Activated CD4-positive, alpha-beta T cell treated with anti-CD3 and anti-CD28 coated beads for 4 hours (primary cell): Measurements from ENCODE around the gene ATP2B2.

ENCODE experiments used
- DNase-seq, 2 donors: peaks; one replicate each; pipeline ENCODE4 v3.0.0-alpha.2; 2020

Gene ATP2B2

DNA sequence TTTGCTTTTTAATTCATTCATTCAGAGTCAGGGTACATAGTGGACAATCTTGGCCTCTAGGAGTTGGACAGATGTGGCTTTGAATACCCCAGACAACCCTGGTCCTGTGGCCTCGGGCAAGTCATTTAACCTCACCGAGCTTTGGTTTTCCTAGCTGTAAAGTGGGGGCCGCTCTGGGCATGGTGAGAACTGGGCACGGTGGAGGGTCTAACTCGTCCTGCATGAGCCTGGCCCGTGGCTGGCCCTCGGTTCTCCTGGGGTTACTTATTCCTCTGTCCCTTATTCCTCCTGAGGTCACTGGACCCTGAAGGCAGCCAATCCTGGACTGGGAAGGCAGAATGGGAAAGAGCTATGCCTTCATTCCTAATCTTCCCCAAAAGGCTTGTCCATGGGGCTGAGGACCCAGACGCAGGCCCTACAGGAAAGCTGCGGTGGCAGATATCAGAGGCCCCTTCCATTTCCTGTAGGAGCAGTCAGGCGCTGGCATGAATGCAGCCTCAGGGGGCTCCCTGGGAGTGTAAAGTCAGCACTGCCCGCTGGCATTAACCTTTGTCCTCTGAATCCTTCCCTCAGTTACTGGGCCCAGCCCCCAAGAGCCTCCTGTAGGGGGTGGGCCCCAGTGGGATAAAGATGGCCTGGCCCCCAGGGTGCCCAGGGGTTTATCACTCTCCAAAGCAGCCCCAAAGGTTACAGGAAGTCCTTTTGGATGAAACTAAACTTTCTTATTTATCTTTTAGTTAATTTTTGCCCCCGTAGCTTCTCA, 166.6 kb downstream of the ATP2B2 start:
- no peak for DNase-seq

DNA sequence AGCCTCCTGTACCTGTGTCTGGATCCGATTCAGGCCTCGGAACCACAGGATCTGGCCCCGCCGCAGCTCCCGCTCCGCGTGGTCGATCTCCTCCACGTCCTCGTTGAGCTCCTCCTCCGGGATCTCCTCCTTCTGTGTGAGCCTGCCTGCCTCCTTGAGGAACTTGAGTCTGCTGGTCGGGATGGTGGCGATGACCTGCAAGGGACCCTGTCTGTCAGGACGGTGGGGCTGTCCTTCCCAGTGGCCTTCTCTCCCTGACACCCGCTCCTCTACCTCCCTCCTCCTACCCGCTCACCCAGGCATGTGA, 167.3 kb downstream of the ATP2B2 start:
- DNase-seq: no peak

DNA sequence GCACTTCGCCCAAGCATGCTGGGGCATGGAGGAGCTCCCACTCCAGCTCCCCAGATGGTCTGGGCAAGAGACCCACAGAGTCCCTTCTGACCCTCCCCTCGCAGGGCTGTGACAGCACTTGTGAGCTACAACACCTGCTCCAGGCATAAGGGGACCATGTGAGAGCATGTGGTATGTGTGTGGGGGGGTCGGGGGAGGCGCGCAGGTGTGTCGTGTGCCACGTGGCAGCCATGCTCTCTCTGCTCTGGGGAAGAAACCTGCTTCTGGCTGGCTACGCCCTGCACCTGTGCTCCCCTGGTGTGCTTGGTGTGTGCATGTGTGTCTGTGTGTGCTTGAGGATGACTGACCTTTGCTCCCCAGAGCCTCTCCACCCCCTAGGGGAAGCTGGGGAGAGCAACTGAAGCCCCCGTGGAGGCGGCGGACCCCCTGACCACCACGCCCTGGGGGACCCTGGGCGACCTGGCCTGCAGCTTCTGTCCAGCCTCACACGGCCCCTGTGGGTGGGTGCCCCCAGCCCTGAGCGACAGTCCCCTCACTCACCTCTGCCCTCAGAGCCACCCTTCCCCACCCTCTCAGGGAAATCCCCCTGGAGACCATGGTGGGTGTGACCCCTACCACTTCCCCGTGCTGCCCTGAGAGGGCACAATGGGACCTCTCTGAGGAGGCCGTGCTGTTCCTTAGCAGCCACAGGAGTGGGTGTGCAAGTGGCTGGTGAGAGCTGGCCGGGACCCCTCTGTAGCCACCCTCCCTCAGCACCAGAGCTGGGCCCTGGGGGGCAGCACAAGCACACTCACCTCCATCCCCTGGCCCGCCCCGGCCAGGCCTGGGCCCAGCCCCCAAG, 167.8 kb downstream of the ATP2B2 start:
- DNase-seq: no peak

DNA sequence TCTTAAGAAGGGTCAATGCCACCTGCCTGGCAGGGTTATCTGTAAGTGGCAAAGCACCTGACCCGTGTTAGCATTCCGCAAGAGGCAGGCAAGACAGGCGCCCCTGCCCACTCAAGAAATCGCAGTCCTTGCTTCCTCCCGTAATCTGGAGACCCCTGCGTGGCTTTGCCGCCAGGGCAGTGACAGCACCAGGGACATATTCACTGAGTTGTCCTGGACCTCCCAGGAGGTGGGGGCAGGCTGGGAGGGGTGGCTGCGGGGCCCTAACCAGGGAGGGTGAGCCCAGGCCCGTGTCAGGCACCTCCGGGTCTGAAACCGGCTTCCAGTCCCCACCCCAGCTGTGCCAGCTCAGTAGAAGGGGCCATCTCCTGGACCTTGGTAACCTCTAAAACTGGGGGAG, 168.6 kb downstream of the ATP2B2 start:
- DNase-seq: no peak

DNA sequence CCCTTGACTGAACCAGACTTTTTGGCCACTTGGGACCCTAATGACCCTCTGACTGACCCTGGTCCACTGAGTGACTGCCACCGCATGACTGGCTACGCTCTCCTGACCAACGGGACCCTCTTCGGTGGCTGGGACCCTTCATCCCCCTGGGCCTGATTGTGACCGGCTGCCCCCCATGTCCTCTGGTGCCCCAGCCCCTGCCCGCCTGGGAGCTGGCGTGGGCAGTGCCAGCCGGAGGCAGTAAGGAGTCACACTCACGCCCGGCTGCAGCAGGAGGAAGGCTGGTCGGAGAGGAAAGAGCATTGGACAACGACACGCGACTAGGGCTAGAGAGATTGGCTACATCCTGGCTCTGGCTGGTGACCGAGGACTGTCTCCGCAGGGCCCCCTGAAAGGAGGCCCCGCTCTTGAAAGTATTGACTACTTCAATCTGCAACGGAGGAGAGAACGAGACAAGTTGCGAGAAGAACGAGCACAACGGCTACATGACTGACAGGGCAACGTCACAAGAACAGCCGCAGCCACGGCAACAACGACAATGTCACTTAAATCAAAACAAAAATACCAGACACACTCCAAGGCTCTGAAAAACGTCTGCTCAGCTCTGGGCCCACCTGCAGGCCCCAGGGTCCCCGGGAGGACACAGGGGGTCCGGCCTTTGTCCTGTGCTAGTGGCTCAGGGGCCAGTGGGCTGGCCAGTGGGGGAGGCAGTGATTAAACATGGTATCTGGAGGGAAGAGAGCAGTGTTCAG, 169.3 kb downstream of the ATP2B2 start:
- no peak for DNase-seq

DNA sequence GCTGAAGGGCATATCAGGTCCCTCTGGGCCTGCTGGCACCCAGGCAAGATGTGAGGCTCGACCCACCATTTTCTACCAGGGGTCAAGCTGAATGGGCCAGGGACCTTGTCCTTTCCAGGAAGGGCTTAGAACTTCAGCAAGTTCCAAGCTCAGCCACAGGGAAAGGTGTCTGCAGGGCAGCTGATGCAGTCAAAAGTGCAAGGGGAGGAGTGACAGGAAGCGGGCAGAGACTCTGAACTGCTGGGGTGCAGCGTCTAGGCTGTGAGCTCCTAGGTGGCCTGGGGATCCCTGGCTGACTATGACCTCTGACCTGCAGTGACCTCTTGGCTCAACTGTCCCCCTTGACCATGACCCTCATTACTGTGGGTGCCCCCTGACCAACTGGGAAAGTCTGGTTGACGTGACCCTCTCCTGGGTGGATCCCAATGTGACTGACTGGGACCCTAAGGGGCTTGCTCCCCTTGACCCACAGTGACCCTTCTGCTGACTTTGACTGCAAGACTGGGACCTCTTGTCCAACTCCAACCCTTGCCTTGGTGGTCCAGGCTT, 170.1 kb downstream of the ATP2B2 start:
- no peak for DNase-seq

DNA sequence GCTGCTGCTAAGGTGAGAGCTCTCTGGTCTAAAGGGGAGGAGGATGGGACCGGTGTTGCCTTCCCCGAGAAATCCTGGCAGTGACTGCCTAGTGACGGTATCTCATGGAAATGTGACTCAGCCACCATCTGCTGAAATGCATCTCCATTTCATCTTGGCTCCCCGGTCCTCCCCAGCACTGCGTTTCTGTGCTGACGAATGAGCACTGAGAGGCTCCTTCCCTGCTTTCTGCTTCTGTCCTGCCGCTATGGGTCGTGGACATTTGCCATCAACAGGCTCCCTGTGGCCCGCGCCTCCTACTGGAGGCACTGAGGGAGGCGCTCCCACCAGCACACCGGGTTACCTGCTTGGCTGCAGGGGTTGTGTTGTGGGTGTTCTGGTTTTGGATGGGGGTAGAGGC, 170.9 kb downstream of the ATP2B2 start:
- no peak for DNase-seq

DNA sequence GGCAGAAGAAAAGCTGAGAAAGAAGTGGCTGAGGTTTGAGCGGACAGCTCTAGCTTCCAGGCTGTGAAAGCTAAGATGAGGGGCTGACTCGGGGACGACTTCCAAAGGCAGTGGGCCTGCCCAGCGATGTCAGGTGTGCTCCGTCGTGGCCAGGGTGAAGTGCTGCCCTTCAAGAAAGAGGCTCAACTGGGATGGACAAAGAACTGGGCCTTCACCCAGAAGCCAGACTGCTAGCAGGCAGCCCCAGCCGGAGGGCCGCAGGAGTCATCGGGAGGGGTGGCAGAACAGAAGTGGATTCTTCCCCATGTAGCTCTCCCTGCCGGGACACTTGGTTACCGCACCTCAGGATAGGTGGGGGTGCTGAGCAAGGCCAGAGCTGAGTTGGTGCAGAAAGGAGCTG, 171.3 kb downstream of the ATP2B2 start:
- DNase-seq: no peak

DNA sequence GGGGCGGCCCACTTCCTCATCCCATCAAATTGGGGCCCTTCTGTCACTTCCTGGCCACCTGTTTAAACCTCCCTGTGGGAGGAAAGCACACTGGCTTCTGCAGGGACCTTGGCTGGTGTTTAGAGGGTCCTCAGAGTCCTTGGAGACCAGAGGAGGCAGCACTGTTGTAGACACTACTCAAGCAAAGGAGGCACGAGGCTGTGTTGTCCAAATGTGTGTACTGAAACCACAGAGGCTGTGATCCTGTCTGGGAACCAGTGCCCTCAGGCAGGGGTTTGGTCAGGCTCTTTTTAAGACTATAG, 172.1 kb downstream of the ATP2B2 start:
- DNase-seq: no peak

DNA sequence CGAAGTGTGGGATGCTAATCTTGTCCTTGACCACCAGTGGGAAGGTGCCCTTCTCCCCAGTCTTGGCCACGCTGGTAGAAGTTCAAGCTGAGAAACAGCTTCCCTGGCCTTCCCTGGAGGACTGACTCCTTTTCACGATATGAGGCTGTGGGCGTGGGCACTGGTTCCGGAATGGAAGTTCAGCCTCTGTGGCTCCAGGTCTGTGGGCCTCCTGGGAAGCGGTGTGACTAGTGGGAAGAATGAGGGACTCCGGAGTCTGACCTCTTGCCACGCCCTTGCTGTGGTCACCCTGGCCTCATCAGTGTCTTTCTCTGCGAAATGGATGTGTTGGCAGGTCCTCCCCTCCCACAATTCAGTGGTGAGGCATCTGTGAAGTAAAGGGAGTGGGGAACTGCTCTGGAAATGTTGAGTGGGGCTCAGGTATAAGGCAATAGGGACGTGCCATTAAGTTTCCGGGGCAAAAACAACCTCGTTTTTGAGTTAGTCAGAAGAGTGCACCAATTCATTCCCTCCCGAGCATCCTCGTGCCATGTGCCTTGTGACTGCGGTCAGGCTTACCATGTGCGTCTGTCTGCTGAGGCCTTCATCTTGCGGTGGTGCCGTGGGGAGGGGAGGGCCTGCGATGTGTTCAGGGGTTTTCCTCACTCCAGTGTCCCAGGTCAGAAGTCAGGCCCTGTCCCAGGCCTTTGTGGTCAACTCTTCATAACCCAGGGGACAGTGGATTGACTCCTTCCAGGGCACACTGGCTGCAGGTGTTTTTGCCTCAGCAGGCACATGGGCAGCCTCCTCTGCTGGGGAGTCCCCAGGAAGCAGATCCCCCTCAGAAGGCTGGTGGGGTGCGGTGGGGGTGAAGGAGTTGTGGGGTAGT, 172.7 kb downstream of the ATP2B2 start:
- DNase-seq: no peak

DNA sequence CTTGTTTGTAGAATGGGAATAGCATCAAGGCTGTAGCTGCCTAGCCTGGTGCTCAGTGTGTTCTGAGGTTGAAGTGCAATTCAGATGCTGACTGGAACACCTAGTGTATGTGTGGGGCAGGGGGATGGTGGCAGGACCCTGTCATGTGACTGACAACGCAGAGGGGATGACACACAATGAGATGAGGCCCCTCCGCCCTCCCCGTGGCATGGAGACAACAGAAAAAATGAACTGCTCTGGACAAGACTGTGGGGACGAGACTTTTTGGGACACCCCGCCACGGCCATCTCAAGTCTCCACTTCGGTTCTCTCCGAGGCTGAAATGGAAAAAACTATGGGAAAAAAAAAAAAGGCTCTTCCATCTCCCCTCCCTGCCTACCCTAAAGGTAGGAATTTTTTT, 174.1 kb downstream of the ATP2B2 start:
- DNase-seq: no peak

DNA sequence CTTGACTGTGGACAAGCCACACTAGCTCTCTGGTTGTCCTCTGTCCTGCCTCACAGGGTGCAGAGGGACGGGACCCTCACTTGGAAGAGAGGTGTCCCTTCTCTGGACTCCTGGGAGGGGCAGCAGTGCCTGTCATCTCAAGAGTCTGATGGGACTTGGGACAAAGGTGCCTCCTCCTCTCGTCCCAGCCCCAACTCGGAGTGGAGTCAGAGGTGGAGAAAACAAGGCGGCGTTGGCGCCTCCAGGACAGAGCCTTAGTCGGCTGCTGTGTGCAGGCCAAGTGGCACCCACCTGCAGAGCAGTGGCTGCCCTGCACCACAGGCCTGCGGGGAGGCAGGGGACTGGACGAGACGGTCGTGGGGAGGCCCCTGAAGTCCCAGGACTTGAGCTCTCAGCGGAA, 175.1 kb downstream of the ATP2B2 start:
- no peak for DNase-seq

DNA sequence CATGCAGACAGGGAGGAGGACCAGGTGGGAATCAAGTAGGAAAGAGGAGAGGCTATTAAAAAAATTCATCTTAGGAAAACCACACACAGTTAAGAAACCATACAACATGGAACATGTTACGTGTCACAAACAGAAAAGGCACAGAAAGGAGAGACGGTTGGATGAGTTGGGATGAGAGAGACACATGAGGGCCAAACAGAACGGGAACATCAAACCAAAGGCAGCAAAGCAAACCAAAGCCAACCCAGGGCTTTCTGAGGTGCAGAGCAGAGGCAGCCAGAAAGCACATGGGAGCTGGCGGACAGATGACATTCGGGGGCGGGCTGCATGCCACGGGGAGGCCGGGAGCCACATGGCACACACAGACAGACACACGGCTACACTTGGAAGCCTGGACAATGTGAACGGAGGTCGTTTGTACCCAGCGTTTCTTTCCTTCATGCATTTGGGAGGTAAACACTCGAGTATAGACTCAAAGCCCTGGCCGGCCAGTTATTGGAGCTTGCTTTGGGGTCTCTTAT, 175.8 kb downstream of the ATP2B2 start:
- no peak for DNase-seq

DNA sequence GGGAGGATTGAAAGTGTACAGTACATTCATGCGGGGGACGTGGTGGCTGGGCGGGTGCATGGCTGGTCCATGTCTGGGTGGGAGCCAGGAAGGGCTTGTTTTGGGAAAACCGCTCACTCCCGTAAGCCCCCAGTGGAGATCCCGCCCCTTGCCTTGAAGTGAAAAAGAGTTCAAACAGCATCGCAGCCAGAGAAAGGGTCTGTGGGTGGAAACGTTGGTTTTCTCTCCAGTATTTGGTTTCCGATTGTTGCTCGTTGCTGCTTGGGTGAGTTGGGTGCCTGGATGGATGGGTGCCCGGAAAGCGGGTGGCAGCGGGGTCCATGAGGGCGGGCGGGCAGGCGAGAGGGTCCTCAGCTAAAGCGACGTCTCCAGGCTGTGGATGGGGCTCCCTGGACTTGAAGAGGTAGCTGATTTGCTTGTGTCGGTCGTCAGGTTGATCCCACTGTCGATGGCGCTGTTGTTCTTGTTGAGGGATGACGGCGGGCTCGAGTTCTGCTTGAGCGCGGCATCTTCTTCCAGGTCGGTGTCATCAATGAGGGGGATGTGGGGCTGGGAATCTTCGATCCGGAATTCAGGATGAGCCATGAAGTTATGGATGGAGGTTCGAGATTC, 176.8 kb downstream of the ATP2B2 start:
- DNase-seq: no peak

DNA sequence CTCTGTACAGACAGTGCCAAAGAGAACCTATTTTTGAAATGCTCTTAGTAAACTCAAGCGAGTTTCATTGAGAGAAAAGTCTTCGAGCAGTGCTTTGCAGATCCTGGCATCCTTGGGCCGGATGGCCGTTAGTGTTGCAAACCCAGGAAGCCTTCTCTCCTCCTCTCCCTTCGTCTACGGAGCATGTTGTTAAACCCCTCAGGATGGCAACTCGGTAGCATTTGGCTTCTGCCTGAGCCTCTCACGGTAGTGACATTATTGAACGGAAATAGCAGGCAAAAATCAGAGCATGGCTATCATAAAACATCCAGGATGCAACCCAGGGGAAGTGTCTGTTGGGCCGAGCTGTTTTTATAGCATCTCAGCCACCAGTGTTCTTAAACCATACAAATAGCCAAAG, 177.8 kb downstream of the ATP2B2 start:
- DNase-seq: no peak

DNA sequence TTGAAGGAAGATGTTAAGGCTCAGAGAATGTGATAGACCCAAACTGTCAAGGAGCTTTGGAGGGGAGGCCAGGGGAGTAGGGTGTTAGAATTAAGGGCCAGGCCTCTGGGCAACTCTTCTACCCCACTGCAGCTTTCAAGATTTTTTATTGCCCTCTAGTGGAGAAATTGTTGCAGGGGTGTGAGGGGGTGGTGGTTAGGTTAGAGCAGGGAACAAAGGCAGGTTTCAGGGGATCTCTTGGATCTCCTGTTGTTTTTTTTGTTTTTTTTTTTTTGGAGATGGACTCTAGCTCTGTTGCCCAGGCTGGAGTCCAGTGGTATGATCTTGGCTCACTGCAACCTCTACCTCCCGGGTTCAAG, 183.1 kb downstream of the ATP2B2 start:
- DNase-seq: no peak

DNA sequence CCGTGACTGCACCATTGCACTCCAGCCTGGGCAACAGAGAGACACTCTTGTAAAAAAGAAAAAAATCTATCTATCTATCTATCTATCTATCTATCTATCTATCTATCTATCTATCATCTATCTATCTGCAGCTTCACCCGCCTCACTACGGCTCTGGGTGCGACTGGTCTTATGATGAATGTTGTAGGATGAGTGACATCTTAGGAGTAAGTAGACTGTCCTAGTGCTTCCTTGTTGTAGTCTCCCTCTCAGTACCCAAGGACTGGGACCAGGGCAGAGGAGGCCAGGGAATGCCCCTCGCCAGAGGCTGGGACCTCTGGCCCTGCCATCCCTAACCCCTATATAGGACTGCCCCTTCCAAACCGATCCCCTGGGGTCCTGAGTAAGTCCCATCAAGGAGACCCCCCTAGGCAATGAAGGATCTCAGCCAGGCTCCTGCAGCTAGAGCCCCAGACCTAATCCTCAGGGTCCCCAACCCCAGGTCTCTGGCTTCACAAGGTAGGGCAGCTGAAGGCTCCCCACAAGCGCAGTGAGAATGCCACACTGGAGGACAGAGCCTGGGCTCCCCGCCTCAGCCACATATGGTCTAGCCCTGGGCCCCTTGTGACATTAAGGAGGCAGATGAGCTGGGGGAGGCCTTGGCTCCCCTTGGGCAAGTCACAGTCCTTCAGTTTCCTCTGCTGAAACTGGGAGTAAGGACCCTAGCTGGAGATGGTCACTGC, 183.6 kb downstream of the ATP2B2 start:
- no peak for DNase-seq

DNA sequence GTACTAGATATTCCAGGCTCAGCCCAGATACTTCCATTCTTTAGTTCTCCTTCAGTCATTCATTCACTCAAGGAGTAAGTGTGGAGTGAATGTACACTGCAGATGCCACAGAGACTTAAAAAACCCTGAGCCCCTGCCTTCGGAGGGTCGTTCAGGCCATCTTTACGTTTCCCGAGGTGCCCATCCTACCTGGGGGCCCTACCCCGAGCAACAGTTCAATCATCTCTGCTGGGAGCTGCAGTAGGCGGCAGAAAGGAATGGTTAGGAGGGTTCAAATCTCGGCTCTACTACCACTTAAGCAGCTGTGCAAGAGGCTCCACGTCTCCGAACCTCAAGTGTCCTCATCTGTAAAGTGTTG, 185.1 kb downstream of the ATP2B2 start:
- no peak for DNase-seq

DNA sequence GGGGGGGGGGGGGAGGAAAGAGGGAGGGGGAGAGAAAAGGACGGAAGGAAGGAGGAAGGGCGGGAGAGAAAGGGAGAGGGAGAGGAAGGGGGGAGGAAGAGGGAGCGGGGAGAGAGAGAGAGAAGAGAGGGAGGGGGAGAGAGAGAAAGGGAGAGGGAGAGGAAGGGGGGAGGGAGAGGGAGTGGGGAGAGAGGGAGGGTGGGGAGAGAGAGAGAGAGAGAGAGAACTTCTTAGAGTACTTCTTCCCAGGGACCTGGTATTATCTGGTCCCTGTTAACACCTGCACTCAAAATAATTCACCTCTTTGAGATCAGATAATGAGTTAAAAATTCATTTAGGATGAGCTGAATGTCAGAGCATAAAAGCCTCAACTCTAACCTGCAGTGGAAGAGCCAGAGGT, 185.6 kb downstream of the ATP2B2 start:
- DNase-seq: no peak

DNA sequence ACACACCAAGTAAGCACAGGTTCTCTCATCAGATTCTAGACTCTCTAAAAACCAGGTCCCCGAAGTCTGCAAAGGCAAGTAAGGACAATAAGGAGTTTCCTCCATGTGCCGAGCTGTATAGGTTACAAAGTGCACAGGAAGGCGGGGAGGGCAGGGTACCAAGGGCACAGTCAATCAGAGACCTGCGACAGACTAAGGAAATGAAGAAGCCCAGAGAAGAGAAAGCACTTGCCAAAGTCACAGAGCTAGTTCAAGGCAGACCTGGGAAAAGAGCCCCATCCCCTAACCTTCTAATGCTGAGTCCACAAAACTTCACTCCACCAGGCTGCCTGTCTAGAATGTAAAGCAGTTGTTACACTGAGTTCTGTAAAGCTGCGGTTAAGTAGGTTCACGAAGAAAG, 186.1 kb downstream of the ATP2B2 start:
- no peak for DNase-seq

DNA sequence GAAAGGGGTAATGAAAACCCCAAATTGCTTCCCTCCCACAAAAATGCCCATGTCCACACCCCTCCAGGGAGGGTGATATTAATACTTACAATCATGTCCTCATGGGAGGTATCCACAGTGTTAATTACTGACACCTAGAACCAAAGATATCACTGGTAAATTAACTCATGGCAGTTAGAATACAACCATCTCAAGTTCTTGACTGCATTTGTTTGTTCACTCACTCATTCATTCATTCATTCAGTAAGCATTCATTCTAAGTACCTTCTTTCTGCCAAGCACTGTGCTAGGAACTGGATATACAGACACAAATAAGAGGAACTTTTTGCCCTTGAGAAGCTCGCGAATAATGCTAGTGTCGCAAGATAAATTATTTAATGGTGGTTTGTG, 187.4 kb downstream of the ATP2B2 start:
- DNase-seq: no peak
